Transverse colon (tissue), 4 donors: ENCODE results near the gene MYO15B.

Experiments used
- POLR2A ChIP-seq: fragments of 450-650 bp; IDR thresholded peaks from one replicate; pipeline ENCODE4 v1.6.1; 2016; ENCODE audit warnings: antibody characterized with exemption, mild to moderate bottlenecking, moderate library complexity
- POLR2AphosphoS5 ChIP-seq, 3 donors: sonication (generic); formaldehyde crosslinking; IDR thresholded peaks; one replicate each; pipeline ENCODE4 v1.6.1; 2016; ENCODE audit warnings: antibody characterized with exemption in 3 of 3
- TF ChIP-seq, protein P1 (sequence below), 5 experiments: fragments of 200-600 bp in 3 of 5; fragments of 450-650 bp in 2 of 5; sonication (generic) in 3 of 5; IDR thresholded peaks; 1 replicate in 2 of 5; 2 replicates in 3 of 5; pipeline ENCODE4 v1.5.1; 2016 to 2017; ENCODE audit warnings: antibody characterized with exemption in 5 of 5, inconsistent platforms in 3 of 5, mild to moderate bottlenecking in 2 of 5, moderate library complexity in 1 of 5

DNA sequence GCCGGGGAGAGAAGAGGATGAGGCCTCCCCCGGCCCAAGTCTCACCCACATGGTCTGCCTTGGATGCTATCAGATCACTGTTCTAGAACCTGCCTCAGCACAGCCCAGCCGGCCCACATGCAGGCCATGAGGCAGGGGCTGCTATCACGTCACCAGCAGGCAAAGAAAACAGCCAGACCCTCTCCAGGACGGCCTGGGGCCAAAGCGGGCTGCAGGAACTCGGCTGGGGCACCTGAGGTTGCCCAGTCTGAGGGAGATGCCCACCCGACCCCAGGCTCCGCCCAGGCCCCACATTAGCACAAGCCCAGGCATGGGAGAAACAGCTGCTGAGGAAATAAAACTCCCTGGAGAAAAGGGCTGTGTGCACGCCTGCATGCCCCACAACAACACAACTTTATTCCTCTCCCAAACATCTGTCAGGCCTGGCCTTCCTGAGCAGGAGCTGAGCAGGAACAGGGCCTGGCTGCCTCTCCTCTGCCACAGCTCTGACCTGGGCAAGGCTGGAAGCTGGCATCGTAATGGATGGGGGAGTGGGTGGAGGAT, 39.0 kb downstream of the MYO15B start:
- TF ChIP-seq POLR2A (no peak), POLR2AphosphoS5 (IDR thresholded peaks at IDR 0.05) (no peak)
- TF ChIP-seq, protein P1, sequence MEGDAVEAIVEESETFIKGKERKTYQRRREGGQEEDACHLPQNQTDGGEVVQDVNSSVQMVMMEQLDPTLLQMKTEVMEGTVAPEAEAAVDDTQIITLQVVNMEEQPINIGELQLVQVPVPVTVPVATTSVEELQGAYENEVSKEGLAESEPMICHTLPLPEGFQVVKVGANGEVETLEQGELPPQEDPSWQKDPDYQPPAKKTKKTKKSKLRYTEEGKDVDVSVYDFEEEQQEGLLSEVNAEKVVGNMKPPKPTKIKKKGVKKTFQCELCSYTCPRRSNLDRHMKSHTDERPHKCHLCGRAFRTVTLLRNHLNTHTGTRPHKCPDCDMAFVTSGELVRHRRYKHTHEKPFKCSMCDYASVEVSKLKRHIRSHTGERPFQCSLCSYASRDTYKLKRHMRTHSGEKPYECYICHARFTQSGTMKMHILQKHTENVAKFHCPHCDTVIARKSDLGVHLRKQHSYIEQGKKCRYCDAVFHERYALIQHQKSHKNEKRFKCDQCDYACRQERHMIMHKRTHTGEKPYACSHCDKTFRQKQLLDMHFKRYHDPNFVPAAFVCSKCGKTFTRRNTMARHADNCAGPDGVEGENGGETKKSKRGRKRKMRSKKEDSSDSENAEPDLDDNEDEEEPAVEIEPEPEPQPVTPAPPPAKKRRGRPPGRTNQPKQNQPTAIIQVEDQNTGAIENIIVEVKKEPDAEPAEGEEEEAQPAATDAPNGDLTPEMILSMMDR (IDR thresholded peaks at IDR 0.05): no peak
